Peyer's patch (tissue), 4 donors: ENCODE measurements around the gene TMEM184A. TPM values are rescaled to one million over a fixed set of nuclear protein-coding genes. Genes with fewer than 3 reads are reported as not detected.

ENCODE experiments used
- DNase-seq, 3 donors: peaks; one replicate each; pipeline ENCODE4 v3.0.0-alpha.2; 2017 to 2019
- H3K27ac ChIP-seq, 4 donors: fragments of 200-600 bp; sonication (generic); one replicate each; pipeline ENCODE4 v1.5.1; 2016 to 2019
- H3K27me3 ChIP-seq, 2 donors: fragments of 200-600 bp; sonication (generic); one replicate each; pipeline ENCODE4 v1.5.1; 2019
- H3K36me3 ChIP-seq, 3 donors: fragments of 200-600 bp; sonication (generic); one replicate each; pipeline ENCODE4 v1.5.1; 2016 to 2019
- H3K4me1 ChIP-seq, 4 donors: fragments of 200-600 bp; sonication (generic); one replicate each; pipeline ENCODE4 v1.5.1; 2016 to 2019
- H3K4me3 ChIP-seq, 4 donors: fragments of 200-600 bp; sonication (generic); 1 replicate in 3 of 4; 2 replicates in 1 of 4; pipeline ENCODE4 v1.5.1; 2016 to 2019; ENCODE audit warnings: mild to moderate bottlenecking in 1 of 4
- H3K9me3 ChIP-seq, 4 donors: fragments of 200-600 bp; sonication (generic); one replicate each; pipeline ENCODE4 v1.5.1; 2016 to 2019; ENCODE audit warnings: mild to moderate bottlenecking in 1 of 4
- POLR2A ChIP-seq, 2 donors: fragments of 450-650 bp; IDR thresholded peaks; one replicate each; pipeline ENCODE4 v1.5.1; 2017; ENCODE audit warnings: antibody characterized with exemption in 2 of 2, mild to moderate bottlenecking in 2 of 2, moderate library complexity in 2 of 2
- total RNA-seq, 4 donors: library from RNA; depleted of rRNA; stranded (reverse); fragments of >200 nt; gene quantifications; one replicate each; pipeline ENCODE4 v1.1.0, GENCODE V29; 2016
- TF ChIP-seq, protein P1 (sequence below), 6 experiments: fragments of 450-650 bp in 4 of 6; fragments of 200-600 bp in 2 of 6; sonication (generic) in 1 of 6; IDR thresholded peaks; one replicate each; pipeline ENCODE4 v1.5.1; 2017 to 2019; ENCODE audit warnings: antibody characterized with exemption in 6 of 6, mild to moderate bottlenecking in 3 of 6, moderate library complexity in 1 of 6

Gene TMEM184A
- total RNA-seq, 4 donors from 2014 or later, result 41.3 to 161 (median 151) TPM

DNA sequence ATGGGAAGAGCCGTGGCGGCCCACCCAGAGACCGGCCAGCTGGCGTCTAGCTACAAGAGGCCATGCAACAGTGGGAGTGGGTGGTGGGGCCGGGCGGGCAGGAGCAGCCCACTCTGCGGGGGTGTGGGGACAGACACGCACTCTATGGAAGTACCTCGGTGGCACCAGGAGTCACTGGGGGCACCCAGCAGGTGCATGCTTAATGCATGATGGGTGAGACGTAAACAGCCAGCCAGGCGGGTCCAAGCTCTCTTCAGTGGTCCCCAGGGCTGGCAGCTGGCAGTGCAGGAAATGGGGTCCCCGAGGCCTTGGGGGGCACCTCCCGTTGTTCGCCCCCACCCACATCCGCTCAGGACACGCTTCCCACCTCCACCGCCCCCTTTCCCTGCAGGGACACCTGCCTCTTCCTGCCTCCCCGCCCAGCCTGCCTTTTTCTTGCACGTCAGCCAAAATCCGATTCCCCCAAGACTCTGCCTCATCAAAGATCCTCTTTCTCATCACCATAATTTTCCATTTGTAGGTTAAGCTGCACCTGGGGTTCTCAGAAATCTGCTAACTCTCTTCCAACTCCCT lies 36.4 kb upstream of the TMEM184A start:
- Histone ChIP-seq H3K9me3 (no peaks in the 10 kb centered on the region), H3K4me1 (peaks cover 0 to 9% (median 0%) of the 10 kb centered on the region in 4 donors), H3K36me3 (no peaks in the 10 kb centered on the region), H3K4me3 (peak overlapping the region in 1 of 4 donors; percentile 4), H3K27ac (no peak overlapping the region), H3K27me3 (no peaks in the 10 kb centered on the region)
- TF ChIP-seq POLR2A (IDR thresholded peaks at IDR 0.05), result no peak
- TF ChIP-seq, protein P1, sequence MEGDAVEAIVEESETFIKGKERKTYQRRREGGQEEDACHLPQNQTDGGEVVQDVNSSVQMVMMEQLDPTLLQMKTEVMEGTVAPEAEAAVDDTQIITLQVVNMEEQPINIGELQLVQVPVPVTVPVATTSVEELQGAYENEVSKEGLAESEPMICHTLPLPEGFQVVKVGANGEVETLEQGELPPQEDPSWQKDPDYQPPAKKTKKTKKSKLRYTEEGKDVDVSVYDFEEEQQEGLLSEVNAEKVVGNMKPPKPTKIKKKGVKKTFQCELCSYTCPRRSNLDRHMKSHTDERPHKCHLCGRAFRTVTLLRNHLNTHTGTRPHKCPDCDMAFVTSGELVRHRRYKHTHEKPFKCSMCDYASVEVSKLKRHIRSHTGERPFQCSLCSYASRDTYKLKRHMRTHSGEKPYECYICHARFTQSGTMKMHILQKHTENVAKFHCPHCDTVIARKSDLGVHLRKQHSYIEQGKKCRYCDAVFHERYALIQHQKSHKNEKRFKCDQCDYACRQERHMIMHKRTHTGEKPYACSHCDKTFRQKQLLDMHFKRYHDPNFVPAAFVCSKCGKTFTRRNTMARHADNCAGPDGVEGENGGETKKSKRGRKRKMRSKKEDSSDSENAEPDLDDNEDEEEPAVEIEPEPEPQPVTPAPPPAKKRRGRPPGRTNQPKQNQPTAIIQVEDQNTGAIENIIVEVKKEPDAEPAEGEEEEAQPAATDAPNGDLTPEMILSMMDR (IDR thresholded peaks at IDR 0.05), result no peak
- no peak for DNase-seq

DNA sequence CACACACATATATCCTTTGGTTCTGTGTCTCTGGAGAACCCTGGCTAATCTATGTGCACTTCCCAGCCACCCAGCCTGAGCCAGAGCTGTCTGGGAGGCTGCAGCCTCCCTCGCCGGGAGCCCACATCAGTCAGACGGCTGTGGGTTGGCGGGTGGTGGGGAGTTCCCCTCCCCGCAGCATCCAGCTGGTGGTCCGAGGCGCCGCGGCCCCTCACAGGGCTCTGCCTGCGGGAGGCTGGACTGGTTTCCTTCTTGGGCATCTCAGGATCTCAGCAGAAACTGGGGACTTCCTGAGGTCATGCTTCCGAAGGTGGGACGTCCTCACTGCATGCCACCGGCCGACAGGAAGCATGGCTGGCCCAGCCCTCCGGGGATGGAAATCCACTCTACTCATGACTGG lies 35.9 kb upstream of the TMEM184A start:
- H3K27ac ChIP-seq, result no peak overlapping the region
- H3K27me3 ChIP-seq, result no peaks in the 10 kb centered on the region
- no peaks in the 10 kb centered on the region for H3K9me3 ChIP-seq
- TF ChIP-seq POLR2A (IDR thresholded peaks at IDR 0.05), result no peak
- TF ChIP-seq, protein P1 (IDR thresholded peaks at IDR 0.05), result no peak
- peak overlapping the region in 1 of 4 donors; percentile 4 for H3K4me3 ChIP-seq
- peaks cover 0 to 9% (median 0%) of the 10 kb centered on the region in 4 donors for H3K4me1 ChIP-seq
- DNase-seq, result no peak
- H3K36me3 ChIP-seq, result no peaks in the 10 kb centered on the region

DNA sequence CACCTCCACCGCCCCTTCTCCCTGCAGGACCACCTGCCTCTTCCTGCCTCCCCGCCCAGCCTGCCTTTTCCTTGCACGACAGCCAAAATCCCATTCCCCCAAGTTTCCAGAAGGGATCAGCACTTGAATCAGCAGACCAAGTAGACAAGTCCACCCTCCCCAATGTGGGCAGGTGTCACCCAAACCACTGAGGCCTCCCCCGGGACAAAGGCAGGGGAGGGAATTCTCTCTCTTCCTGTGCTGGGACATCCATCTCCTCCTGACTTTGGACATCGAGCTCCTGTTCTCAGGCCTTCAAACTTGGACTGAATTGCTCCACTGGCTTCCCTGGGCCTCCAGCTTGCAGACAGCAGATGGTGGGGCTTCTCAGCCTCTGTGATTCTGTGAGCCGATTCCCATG lies 35.4 kb upstream of the TMEM184A start:
- no peaks in the 10 kb centered on the region for H3K9me3 ChIP-seq
- DNase-seq, result no peak
- H3K4me1 ChIP-seq, result peaks cover 0 to 9% (median 0%) of the 10 kb centered on the region in 4 donors
- TF ChIP-seq, protein P1 (IDR thresholded peaks at IDR 0.05), result no peak
- no peak for TF ChIP-seq POLR2A (IDR thresholded peaks at IDR 0.05)
- H3K27me3 ChIP-seq, result no peaks in the 10 kb centered on the region
- H3K27ac ChIP-seq, result no peak overlapping the region
- no peaks in the 10 kb centered on the region for H3K36me3 ChIP-seq
- no peak overlapping the region for H3K4me3 ChIP-seq

DNA sequence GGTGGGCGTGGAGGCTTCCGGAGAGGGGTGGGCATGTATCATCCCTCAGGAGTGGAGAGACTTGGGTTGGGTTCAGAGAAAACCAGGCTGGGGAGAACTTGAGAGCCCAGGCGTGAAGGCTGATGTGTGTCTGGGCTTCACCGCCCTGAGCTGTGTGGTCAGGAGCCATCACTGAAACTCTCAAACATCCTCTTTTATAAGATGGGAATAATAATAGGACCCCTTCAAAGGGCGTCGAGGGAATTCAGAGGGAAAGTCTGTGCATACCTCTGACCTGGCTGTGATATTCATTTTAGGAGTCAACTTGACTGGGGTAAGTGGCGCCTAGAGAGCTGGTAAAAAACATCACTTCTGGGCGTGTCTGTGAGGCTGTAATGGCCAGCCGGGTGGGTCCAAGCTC lies 34.9 kb upstream of the TMEM184A start:
- TF ChIP-seq POLR2A (IDR thresholded peaks at IDR 0.05), result no peak
- TF ChIP-seq, protein P1 (IDR thresholded peaks at IDR 0.05), result no peak
- Histone ChIP-seq H3K27ac (no peak overlapping the region), H3K4me1 (peaks cover 0 to 9% (median 0%) of the 10 kb centered on the region in 4 donors), H3K4me3 (no peak overlapping the region), H3K27me3 (no peaks in the 10 kb centered on the region), H3K9me3 (no peaks in the 10 kb centered on the region), H3K36me3 (no peaks in the 10 kb centered on the region)
- no peak for DNase-seq

DNA sequence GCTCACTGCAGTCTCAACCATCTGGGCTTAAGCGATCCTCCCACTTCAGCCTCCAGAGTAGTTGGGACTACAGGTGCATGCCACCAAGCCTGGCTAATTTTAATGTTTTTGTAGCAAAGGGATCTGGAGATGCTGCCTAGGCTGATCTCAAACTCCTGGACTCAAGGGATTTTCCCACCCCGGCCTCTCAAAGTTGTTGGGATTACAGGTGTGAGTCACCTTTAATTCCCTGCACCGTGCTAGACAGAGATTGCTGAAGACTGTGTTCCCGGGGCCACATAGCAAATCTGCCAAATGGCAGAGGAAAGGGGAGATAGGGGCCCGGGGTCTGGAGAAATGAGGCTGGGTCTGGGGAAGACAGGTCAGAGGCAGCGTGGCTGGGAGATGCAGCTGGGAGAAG lies 34.5 kb upstream of the TMEM184A start:
- Histone ChIP-seq H3K4me3 (no peak overlapping the region), H3K36me3 (no peaks in the 10 kb centered on the region), H3K9me3 (no peaks in the 10 kb centered on the region), H3K27me3 (no peaks in the 10 kb centered on the region), H3K27ac (no peak overlapping the region), H3K4me1 (peaks cover 0 to 9% (median 0%) of the 10 kb centered on the region in 4 donors)
- DNase-seq, result no peak
- TF ChIP-seq POLR2A (IDR thresholded peaks at IDR 0.05), result no peak
- TF ChIP-seq, protein P1 (IDR thresholded peaks at IDR 0.05), result no peak
